ENCODE measurements around the gene SMARCA2.

Gene SMARCA2

DNA sequence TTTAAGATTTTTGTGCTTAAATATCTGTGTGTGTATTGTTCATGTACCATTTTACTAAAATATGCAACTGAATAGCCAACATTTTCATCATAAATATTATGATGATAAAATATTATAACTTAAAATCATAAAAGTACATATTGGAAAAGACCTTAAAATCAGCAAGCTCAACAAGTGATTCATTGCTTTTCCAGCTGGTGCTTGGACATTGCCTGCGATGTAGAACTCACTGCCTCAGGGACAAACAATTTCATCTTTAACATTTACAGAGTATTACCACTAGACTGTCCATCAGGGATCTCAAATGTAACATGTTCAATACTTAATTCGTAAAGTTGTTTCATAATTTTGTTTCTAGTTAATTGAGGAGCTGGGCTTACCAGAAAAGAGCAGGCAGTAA, 17.5 kb upstream of the SMARCA2 start:
- no peaks in the 10 kb centered on the region for H3K36me3 ChIP-seq (ENCODE audit: low read length)
- H3K4me3 ChIP-seq (ENCODE audit: insufficient read depth, low read length, poor library complexity, severe bottlenecking): no peak overlapping the region
- no peaks in the 10 kb centered on the region for H3K9me2 ChIP-seq (replicated peaks; ENCODE audit: insufficient read depth, low read length)
- H3K27me3 ChIP-seq (ENCODE audit: low read length): no peaks in the 10 kb centered on the region
- no peak overlapping the region for H3K27ac ChIP-seq (ENCODE audit: low read depth, low read length)
- H3K4me2 ChIP-seq (ENCODE audit: low read depth, low read length, poor library complexity, severe bottlenecking): no peak overlapping the region
- no peaks in the 10 kb centered on the region for H3K9me3 ChIP-seq (ENCODE audit: insufficient read depth, low read length)
- no peak overlapping the region for H3K9ac ChIP-seq (ENCODE audit: low read length)
- no peak overlapping the region for H2AFZ ChIP-seq (ENCODE audit: low read depth, low read length, severe bottlenecking)
- TF ChIP-seq EZH2phosphoT487 (conservative IDR thresholded peaks at IDR 0.05; ENCODE audit: low read length) (no peak), CTCF (IDR thresholded peaks at IDR 0.05; ENCODE audit: insufficient read depth, low read length, poor library complexity, severe bottlenecking) (no peak)
- H4K20me1 ChIP-seq (ENCODE audit: low read depth, low read length): no peaks in the 10 kb centered on the region
- H3F3A ChIP-seq (ENCODE audit: insufficient read depth): no peaks in the 10 kb centered on the region
- no peaks in the 10 kb centered on the region for H3K79me2 ChIP-seq (ENCODE audit: insufficient read depth, low read length)

DNA sequence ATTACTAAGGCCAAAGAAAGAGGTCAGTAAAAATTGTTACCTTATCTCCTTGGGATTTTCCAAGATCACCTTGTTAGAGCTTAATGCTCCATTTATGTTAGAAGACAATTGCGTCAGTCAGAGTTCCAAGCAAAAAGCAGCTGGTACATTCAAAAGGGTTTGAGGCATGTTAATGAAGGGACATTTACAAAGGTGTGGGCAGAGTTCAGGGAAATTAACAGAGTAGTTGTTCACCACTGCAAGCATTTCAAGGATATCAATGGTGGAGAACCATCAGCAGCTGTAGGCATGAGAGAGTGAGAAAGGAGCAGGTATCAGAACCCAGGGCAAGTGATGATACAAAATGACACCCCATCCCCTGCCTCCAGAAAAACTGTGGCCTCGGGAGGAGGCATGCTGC, 17.0 kb upstream of the SMARCA2 start:
- H3K36me3 ChIP-seq (ENCODE audit: low read length): no peaks in the 10 kb centered on the region
- no peak overlapping the region for H2AFZ ChIP-seq (ENCODE audit: low read depth, low read length, severe bottlenecking)
- H4K20me1 ChIP-seq (ENCODE audit: low read depth, low read length): no peaks in the 10 kb centered on the region

DNA sequence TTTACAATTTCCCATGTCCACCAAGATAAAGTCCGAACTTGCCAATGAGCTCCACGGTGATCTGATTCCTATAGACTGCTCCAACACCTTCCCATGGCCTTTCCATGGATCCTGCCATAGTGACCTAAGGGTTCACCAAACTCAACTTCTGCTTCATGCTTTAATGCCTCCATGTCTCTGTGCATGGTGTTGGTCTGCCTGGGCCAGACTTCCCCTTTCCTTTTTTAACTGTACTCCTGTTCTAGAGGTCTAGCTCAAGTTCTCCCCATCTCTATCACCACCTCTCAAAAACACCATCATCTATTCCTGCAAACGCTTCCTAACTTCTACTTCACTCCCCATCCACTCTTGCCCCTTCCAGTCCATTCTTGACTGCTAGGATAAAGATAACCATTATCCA, 14.8 kb upstream of the SMARCA2 start:
- no peaks in the 10 kb centered on the region for H3K27me3 ChIP-seq (ENCODE audit: low read length)
- 0 out of 2 replicates have a peak, but pooled peaks cover 2% of the 10 kb centered on the region for H3F3A ChIP-seq (ENCODE audit: insufficient read depth)
- H3K9me2 ChIP-seq (replicated peaks; ENCODE audit: insufficient read depth, low read length): no peaks in the 10 kb centered on the region
- TF ChIP-seq CTCF (IDR thresholded peaks at IDR 0.05; ENCODE audit: insufficient read depth, low read length, poor library complexity, severe bottlenecking): no peak
- no peak for TF ChIP-seq EZH2phosphoT487 (conservative IDR thresholded peaks at IDR 0.05; ENCODE audit: low read length)
- no peaks in the 10 kb centered on the region for H3K9me3 ChIP-seq (ENCODE audit: insufficient read depth, low read length)
- no peaks in the 10 kb centered on the region for H3K36me3 ChIP-seq (ENCODE audit: low read length)
- H4K20me1 ChIP-seq (ENCODE audit: low read depth, low read length): no peaks in the 10 kb centered on the region
- no peak overlapping the region for H3K27ac ChIP-seq (ENCODE audit: low read depth, low read length)
- no peak overlapping the region for H2AFZ ChIP-seq (ENCODE audit: low read depth, low read length, severe bottlenecking)
- H3K9ac ChIP-seq (ENCODE audit: low read length): no peak overlapping the region
- no peak overlapping the region for H3K4me2 ChIP-seq (ENCODE audit: low read depth, low read length, poor library complexity, severe bottlenecking)
- H3K79me2 ChIP-seq (ENCODE audit: insufficient read depth, low read length): no peaks in the 10 kb centered on the region
- no peak overlapping the region for H3K4me3 ChIP-seq (ENCODE audit: insufficient read depth, low read length, poor library complexity, severe bottlenecking)

More for the DNA sequence above, 17.0 kb upstream of the SMARCA2 start:
- TF ChIP-seq EZH2phosphoT487 (conservative IDR thresholded peaks at IDR 0.05; ENCODE audit: low read length) (no peak), CTCF (IDR thresholded peaks at IDR 0.05; ENCODE audit: insufficient read depth, low read length, poor library complexity, severe bottlenecking) (no peak)
- Histone ChIP-seq H3K79me2 (ENCODE audit: insufficient read depth, low read length) (no peaks in the 10 kb centered on the region), H3K4me3 (ENCODE audit: insufficient read depth, low read length, poor library complexity, severe bottlenecking) (no peak overlapping the region), H3K27ac (ENCODE audit: low read depth, low read length) (no peak overlapping the region), H3K9me3 (ENCODE audit: insufficient read depth, low read length) (no peaks in the 10 kb centered on the region), H3K4me2 (ENCODE audit: low read depth, low read length, poor library complexity, severe bottlenecking) (no peak overlapping the region), H3K9ac (ENCODE audit: low read length) (no peak overlapping the region), H3K27me3 (ENCODE audit: low read length) (no peaks in the 10 kb centered on the region), H3F3A (ENCODE audit: insufficient read depth) (0 out of 2 replicates have a peak, but pooled peaks cover 2% of the 10 kb centered on the region), H3K9me2 (replicated peaks; ENCODE audit: insufficient read depth, low read length) (no peaks in the 10 kb centered on the region)

Measured in SU-DHL-6 (cell line).